ENCODE measurements around the gene DNASE1L3. TPM values are rescaled to one million over a fixed set of nuclear protein-coding genes. Genes with fewer than 3 reads are reported as not detected.
"Not testable (repeated sequence)": the region's sequence is repeated elsewhere in the genome, so short reads cannot be mapped to it uniquely, and the experiment has no call there.

The DNASE1L3 gene
- total RNA-seq, 1 donor from 2014 or later, result 1.0 TPM

- Histone ChIP-seq H3K4me1 (ENCODE audit: control insufficient read depth in 3 of 3, insufficient read depth in 3 of 3, low read length in 3 of 3) (peaks cover 0 to 6% (median 2%) of the 10 kb centered on the region in 3 donors), H3K36me3 (ENCODE audit: control insufficient read depth in 3 of 3, insufficient read depth in 3 of 3, low read length in 3 of 3) (no peaks in the 10 kb centered on the region), H3K9me3 (ENCODE audit: control insufficient read depth in 3 of 3, low read length in 3 of 3) (no peaks in the 10 kb centered on the region), H3K4me3 (ENCODE audit: low read length in 3 of 3) (no peak overlapping the region), H3K27me3 (ENCODE audit: control insufficient read depth in 3 of 3, insufficient read depth in 3 of 3, low read length in 3 of 3) (no peaks in the 10 kb centered on the region), H3K27ac (ENCODE audit: low read depth, low read length) (no peak overlapping the region), H3K9ac (ENCODE audit: low read depth in 1 of 3, low read length in 3 of 3) (peak overlapping the region in 1 of 3 donors; percentile 43)
Measured at GRCh38 chr3:58246148-58247047, 35.6 kb upstream of the DNASE1L3 start.

GRCh38 chr3:58243976-58244585 lies 33.3 kb upstream of the DNASE1L3 start:
- no peak overlapping the region for H3K27ac ChIP-seq (ENCODE audit: low read depth, low read length)
- no peaks in the 10 kb centered on the region for H3K9me3 ChIP-seq (ENCODE audit: control insufficient read depth in 3 of 3, low read length in 3 of 3)
- no peaks in the 10 kb centered on the region for H3K27me3 ChIP-seq (ENCODE audit: control insufficient read depth in 3 of 3, insufficient read depth in 3 of 3, low read length in 3 of 3)
- no peak overlapping the region for H3K9ac ChIP-seq (ENCODE audit: low read depth in 1 of 3, low read length in 3 of 3)
- no peaks in the 10 kb centered on the region for H3K36me3 ChIP-seq (ENCODE audit: control insufficient read depth in 3 of 3, insufficient read depth in 3 of 3, low read length in 3 of 3)
- peaks cover 0 to 8% (median 7%) of the 10 kb centered on the region in 3 donors for H3K4me1 ChIP-seq (ENCODE audit: control insufficient read depth in 3 of 3, insufficient read depth in 3 of 3, low read length in 3 of 3)
- H3K4me3 ChIP-seq (ENCODE audit: low read length in 3 of 3), result no peak overlapping the region

GRCh38 chr3:58242860-58243259 lies 32.1 kb upstream of the DNASE1L3 start:
- H3K36me3 ChIP-seq (ENCODE audit: control insufficient read depth in 3 of 3, insufficient read depth in 3 of 3, low read length in 3 of 3), result not testable (repeated sequence)

GRCh38 chr3:58242340-58242739 lies 31.6 kb upstream of the DNASE1L3 start:
- Histone ChIP-seq H3K36me3 (ENCODE audit: control insufficient read depth in 3 of 3, insufficient read depth in 3 of 3, low read length in 3 of 3) (no peaks in the 10 kb centered on the region), H3K4me3 (ENCODE audit: low read length in 3 of 3) (no peak overlapping the region), H3K27ac (ENCODE audit: low read depth, low read length) (no peak overlapping the region), H3K9ac (ENCODE audit: low read depth in 1 of 3, low read length in 3 of 3) (no peak overlapping the region), H3K27me3 (ENCODE audit: control insufficient read depth in 3 of 3, insufficient read depth in 3 of 3, low read length in 3 of 3) (no peaks in the 10 kb centered on the region), H3K9me3 (ENCODE audit: control insufficient read depth in 3 of 3, low read length in 3 of 3) (no peaks in the 10 kb centered on the region), H3K4me1 (ENCODE audit: control insufficient read depth in 3 of 3, insufficient read depth in 3 of 3, low read length in 3 of 3) (peaks cover 0 to 17% (median 13%) of the 10 kb centered on the region in 3 donors)

More at GRCh38 chr3:58242860-58243259, 32.1 kb upstream of the DNASE1L3 start:
- H3K4me3 ChIP-seq (ENCODE audit: low read length in 3 of 3); H3K27ac ChIP-seq (ENCODE audit: low read depth, low read length); H3K27me3 ChIP-seq (ENCODE audit: control insufficient read depth in 3 of 3, insufficient read depth in 3 of 3, low read length in 3 of 3); H3K9ac ChIP-seq (ENCODE audit: low read depth in 1 of 3, low read length in 3 of 3); H3K9me3 ChIP-seq (ENCODE audit: control insufficient read depth in 3 of 3, low read length in 3 of 3): not testable (repeated sequence)
- H3K4me1 ChIP-seq (ENCODE audit: control insufficient read depth in 3 of 3, insufficient read depth in 3 of 3, low read length in 3 of 3), result peaks cover 0 to 17% (median 13%) of the 10 kb centered on the region in 3 donors

- H3K27ac ChIP-seq (ENCODE audit: low read depth, low read length), result no peak overlapping the region
- peaks cover 6 to 20% (median 17%) of the 10 kb centered on the region in 3 donors for H3K4me1 ChIP-seq (ENCODE audit: control insufficient read depth in 3 of 3, insufficient read depth in 3 of 3, low read length in 3 of 3)
- no peaks in the 10 kb centered on the region for H3K36me3 ChIP-seq (ENCODE audit: control insufficient read depth in 3 of 3, insufficient read depth in 3 of 3, low read length in 3 of 3)
- H3K4me3 ChIP-seq (ENCODE audit: low read length in 3 of 3), result no peak overlapping the region
- peak overlapping the region in 1 of 3 donors; percentile 45 for H3K9ac ChIP-seq (ENCODE audit: low read depth in 1 of 3, low read length in 3 of 3)
- H3K9me3 ChIP-seq (ENCODE audit: control insufficient read depth in 3 of 3, low read length in 3 of 3), result no peaks in the 10 kb centered on the region
- no peaks in the 10 kb centered on the region for H3K27me3 ChIP-seq (ENCODE audit: control insufficient read depth in 3 of 3, insufficient read depth in 3 of 3, low read length in 3 of 3)
Measured at GRCh38 chr3:58241306-58242044, 30.7 kb upstream of the DNASE1L3 start.

GRCh38 chr3:58238830-58239229 lies 28.1 kb upstream of the DNASE1L3 start:
- Histone ChIP-seq H3K4me1 (ENCODE audit: control insufficient read depth in 3 of 3, insufficient read depth in 3 of 3, low read length in 3 of 3) (peaks cover 6 to 17% (median 17%) of the 10 kb centered on the region in 3 donors), H3K4me3 (ENCODE audit: low read length in 3 of 3) (peak overlapping the region in 1 of 3 donors; percentile 96), H3K27me3 (ENCODE audit: control insufficient read depth in 3 of 3, insufficient read depth in 3 of 3, low read length in 3 of 3) (no peaks in the 10 kb centered on the region), H3K9ac (ENCODE audit: low read depth in 1 of 3, low read length in 3 of 3) (peak overlapping the region in 2 of 3 donors; percentile 74 to 83), H3K9me3 (ENCODE audit: control insufficient read depth in 3 of 3, low read length in 3 of 3) (no peaks in the 10 kb centered on the region), H3K27ac (ENCODE audit: low read depth, low read length) (no peak overlapping the region), H3K36me3 (ENCODE audit: control insufficient read depth in 3 of 3, insufficient read depth in 3 of 3, low read length in 3 of 3) (no peaks in the 10 kb centered on the region)

GRCh38 chr3:58237941-58238681 lies 27.3 kb upstream of the DNASE1L3 start:
- H3K9ac ChIP-seq (ENCODE audit: low read depth in 1 of 3, low read length in 3 of 3), result peak overlapping the region; percentile 61 to 83 (median 74)
- peaks cover 6 to 17% (median 17%) of the 10 kb centered on the region in 3 donors for H3K4me1 ChIP-seq (ENCODE audit: control insufficient read depth in 3 of 3, insufficient read depth in 3 of 3, low read length in 3 of 3)
- no peaks in the 10 kb centered on the region for H3K27me3 ChIP-seq (ENCODE audit: control insufficient read depth in 3 of 3, insufficient read depth in 3 of 3, low read length in 3 of 3)
- H3K9me3 ChIP-seq (ENCODE audit: control insufficient read depth in 3 of 3, low read length in 3 of 3), result no peaks in the 10 kb centered on the region
- H3K36me3 ChIP-seq (ENCODE audit: control insufficient read depth in 3 of 3, insufficient read depth in 3 of 3, low read length in 3 of 3), result no peaks in the 10 kb centered on the region
- no peak overlapping the region for H3K27ac ChIP-seq (ENCODE audit: low read depth, low read length)
- H3K4me3 ChIP-seq (ENCODE audit: low read length in 3 of 3), result peak overlapping the region; percentile 83 to 96 (median 92)

GRCh38 chr3:58237238-58237940 lies 26.6 kb upstream of the DNASE1L3 start, which contains the start of gene ABHD6:
Gene ABHD6 (plus strand): TSS chr3:58237792. CDS start chr3:58256587, 18,795 bp downstream.
- H3K9ac ChIP-seq (ENCODE audit: low read depth in 1 of 3, low read length in 3 of 3), result peak within 1 kb of the TSS; percentile 83 to 87 (median 84)
- H3K9me3 ChIP-seq (ENCODE audit: control insufficient read depth in 3 of 3, low read length in 3 of 3), result no peaks in the 10 kb centered on the region
- no peaks in the 10 kb centered on the region for H3K27me3 ChIP-seq (ENCODE audit: control insufficient read depth in 3 of 3, insufficient read depth in 3 of 3, low read length in 3 of 3)
- H3K27ac ChIP-seq (ENCODE audit: low read depth, low read length), result no peak within 1 kb of the TSS
- H3K4me1 ChIP-seq (ENCODE audit: control insufficient read depth in 3 of 3, insufficient read depth in 3 of 3, low read length in 3 of 3), result peaks cover 6 to 17% (median 17%) of the 10 kb centered on the region in 3 donors
- H3K36me3 ChIP-seq (ENCODE audit: control insufficient read depth in 3 of 3, insufficient read depth in 3 of 3, low read length in 3 of 3), result no peaks in the 10 kb centered on the region
- peak within 1 kb of the TSS; percentile 88 to 96 (median 92) for H3K4me3 ChIP-seq (ENCODE audit: low read length in 3 of 3)
